Diencephalon (tissue), 1 donor: Measurements from ENCODE around the gene ARL6IP4. TPM values are rescaled to one million over a fixed set of nuclear protein-coding genes. Genes with fewer than 3 reads are reported as not detected.

Source experiments
- small RNA-seq: library from RNA; depleted of rRNA; stranded (forward); fragments of <200 nt; gene quantifications from one replicate; pipeline ENCODE3, GENCODE V24; 2014
- total RNA-seq: library from RNA; depleted of rRNA; stranded (reverse); fragments of >200 nt; gene quantifications from one replicate; pipeline ENCODE4 v1.2.3, GENCODE V29; 2014

Gene ARL6IP4
- total RNA-seq, result 31.1 TPM

DNA sequence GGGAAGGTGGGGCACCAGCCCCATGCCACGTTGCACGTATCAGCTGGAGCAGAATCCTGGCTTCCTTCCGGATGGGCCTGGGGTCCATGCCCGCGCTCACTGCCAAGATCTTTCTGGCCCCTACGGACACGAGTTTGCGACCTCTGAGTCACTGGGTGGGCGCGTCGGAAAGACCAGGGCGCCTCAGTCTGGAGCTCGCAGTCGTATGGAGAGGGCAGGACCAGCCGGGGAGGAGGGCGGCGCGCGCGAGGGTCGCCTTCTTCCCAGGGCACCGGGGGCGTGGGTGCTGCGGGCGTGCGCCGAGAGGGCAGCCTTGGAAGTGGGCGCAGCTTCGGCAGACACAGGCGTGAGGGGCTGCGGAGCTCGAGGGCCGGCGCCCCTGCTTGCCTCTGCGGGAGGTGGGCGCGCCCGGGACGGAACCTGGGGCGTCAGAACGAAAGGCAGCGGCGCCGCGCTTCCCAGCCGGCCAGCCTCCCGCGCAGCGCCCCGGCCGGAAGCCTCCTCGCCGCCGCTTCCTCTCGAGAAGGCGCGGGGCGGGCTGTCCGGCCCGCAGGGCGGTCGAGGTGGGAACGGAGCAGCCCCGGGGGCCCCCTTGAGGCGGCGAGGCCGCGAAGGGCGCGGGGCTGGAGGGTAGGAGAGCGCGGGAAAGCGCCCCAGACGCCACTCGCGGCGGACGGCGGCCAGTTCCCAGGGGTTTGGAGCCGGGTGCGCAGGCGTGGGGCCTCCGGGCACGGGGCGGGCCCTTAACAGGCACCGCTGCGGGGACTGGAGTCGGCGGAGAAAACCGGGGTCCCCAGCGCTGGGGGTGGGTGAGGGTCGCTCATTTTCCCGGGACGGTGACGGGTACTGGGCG is at the start of gene ARL6IP4:
ARL6IP4 (plus strand) TSS at position 499 of the 853 bp plus-strand sequence. CDS start 459 bp downstream, outside the sequence.

DNA sequence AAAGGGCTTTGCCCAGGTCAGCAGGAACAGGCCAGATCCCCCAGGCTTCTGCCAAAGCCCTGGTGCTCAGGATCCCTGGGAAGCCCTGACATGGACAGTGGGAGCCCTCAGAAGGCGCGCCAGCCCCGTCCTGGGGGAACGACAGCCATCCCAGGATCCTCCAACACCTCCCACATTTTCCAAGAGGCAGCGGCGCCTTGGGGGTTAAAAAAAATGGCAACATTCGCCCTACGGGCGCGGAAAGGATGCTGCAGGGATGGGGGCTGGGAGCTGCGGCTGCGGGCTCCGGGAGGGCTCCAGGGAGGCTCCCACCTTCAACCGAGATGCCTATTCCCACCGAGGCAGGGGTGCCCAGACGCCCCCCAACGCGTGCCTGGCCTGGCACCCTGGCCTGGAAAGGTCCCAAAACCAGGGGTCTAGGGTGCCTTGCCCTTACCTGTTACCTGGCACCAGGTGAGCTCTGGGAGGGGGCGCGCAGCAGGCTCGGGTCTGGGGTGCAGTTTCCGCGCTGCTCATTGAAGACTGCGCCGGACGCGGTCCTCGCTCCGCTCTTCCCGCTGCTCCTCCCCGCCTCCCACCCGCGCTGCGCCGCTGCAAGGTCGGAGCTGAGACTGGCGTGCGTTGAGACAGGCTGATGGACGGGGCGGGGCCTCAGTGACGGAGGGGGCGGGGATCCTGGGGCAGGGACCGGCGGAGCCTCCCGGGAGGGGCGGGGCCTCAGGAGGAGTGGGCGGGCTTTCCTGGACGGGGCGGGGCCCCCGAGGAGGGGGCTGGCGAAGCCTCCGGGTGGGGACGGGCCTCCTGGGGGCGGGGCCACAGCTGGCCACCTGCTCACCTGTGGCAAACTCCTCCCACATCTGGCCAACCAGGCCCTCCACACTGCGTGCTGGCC is 14.4 kb upstream of the ARL6IP4 start, which contains the start of gene ABCB9:
ABCB9 (minus strand) TSS at position 613 of the 892 bp plus-strand sequence. CDS start 6,228 bp downstream, outside the sequence.

DNA sequence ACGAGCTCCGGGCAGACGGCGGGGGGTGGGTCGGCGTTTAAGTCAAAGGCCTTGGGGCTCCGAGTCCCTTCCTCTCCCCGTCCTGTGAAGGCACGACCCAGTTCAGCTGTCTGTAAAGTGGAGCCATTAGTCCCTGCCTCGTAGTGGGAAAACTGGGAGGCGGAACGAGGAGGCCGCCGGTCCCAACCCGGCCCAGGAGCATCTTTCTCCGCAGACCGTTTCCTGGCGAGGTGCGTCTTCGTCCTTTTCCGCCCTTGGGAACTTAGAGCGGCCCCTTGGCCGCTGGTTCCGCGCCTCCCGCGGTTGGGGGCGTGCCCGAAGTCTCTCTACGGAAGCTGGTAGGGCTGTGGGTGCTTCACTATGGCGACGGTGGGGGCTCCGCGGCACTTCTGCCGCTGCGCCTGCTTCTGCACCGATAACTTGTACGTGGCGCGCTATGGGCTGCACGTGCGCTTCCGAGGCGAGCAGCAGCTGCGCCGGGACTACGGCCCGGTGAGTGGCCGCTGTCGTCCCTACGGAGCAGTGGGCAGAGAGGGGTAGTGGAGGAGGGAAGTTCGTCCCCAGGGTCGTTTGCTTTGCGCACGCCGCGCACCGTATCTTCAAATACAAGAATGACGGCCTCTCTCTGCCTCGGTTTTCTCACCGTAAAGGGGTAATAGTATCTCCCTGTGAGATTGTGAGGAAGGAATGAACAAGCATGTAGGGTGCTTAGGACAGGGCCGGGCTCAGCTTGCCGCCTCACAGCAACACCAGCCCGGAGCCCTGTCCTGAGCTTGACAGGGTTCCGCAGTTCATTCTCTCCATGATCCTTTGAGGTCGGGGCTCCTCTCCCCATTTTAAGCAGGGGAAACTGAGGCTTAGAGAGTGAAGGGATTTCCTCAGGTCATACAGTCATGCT is 5.3 kb upstream of the ARL6IP4 start, which contains the start of gene OGFOD2:
OGFOD2 (plus strand) TSS at position 353 of the 898 bp plus-strand sequence; CDS start at position 361, 8 bp downstream.

Small RNA genes within 50 kb of the gene (small RNA-seq; reads per million reads assigned to genes)
- gene ARL6IP4, result not detected
- not detected for gene MIR4304

Other genes starting within 250 kb of the ARL6IP4 start
- 0.69 TPM for gene HCAR1, start 249.8 kb upstream of the ARL6IP4 start, total RNA-seq
- gene DENR, start 227.9 kb upstream of the ARL6IP4 start, total RNA-seq, result 62.3 TPM
- 7.8 TPM for gene CCDC62, start 206.1 kb upstream of the ARL6IP4 start, total RNA-seq
- 55.6 TPM for gene HIP1R, start 145.2 kb upstream of the ARL6IP4 start, total RNA-seq
- gene VPS37B, start 84.6 kb upstream of the ARL6IP4 start, total RNA-seq, result 15.0 TPM
- 15.9 TPM for gene ABCB9, start 14.2 kb upstream of the ARL6IP4 start, total RNA-seq
- gene OGFOD2, start 5.4 kb upstream of the ARL6IP4 start, total RNA-seq, result 6.9 TPM
- 10.8 TPM for gene PITPNM2, start 170.4 kb downstream of the ARL6IP4 start, total RNA-seq